Measurements from ENCODE around the gene ZCWPW2.

ZCWPW2 gene

GRCh38 chr3:28376424-28376823 is 27.9 kb downstream of the ZCWPW2 start:
- no peak for DNase-seq (ENCODE audit: low read depth)

DNA sequence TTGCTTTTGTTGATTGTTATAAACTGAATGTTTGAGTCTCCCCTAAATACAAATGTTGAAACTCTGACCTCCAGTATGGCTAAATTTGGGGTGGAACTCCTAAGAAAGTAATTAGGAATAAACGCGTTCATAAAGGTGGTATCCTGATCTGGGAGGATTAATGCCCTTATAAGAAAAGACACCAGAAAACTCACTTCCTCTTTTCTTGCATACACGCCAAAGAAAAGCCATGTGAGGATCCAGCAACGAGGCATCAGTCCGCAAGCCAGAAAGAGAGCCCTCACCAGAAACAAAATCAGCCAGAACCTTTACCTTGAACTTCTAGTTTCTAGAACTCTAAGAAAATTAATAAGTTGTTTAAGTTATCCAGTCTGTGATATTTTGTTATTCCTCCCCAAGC is 37.5 kb downstream of the ZCWPW2 start:
- no peak for DNase-seq (ENCODE audit: low read depth)

GRCh38 chr3:28388978-28389377 is 40.5 kb downstream of the ZCWPW2 start:
- no peak for DNase-seq (ENCODE audit: low read depth)

- no peak for DNase-seq (ENCODE audit: low read depth)
Measured at GRCh38 chr3:28399206-28399605, 50.7 kb downstream of the ZCWPW2 start.

DNA sequence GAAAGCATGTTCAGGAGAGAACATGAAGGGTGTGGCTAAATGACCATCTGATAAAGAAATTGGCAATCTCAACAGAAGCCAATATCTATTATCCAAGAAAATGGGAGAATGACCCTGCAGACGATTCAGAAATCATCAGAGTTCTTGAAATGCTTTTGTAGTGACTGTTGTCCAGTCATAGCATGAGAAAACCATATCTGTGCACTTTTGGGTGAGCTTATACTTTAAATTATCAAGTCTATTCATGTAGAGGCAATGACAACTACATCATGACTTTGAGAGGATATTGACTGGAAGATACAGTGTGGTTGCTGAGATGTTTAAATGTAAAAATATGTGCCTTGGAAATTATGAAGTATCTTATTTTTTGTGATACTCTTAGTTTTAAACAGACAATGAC is 57.7 kb downstream of the ZCWPW2 start:
- DNase-seq (ENCODE audit: low read depth) = no peak

DNA sequence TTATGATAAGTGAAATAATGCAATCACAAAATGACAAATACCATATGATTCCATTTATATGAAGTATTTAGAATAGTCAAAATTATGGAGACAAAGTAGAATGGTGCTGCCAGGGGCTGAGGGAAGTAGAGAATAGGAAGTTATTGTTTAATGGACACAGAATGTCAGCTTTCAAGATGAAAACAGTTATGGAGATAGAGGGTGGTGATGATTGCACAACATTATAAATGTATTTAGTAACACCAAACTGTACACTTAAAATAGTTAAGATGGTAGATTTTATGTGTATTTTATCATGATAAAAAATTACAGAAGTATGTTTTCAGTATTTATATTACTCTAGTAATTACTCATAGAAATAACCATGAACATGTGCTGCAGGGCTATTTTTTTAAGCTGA is 100.9 kb downstream of the ZCWPW2 start:
- no peak for DNase-seq (ENCODE audit: low read depth)

- DNase-seq (ENCODE audit: low read depth) = no peak
Measured at GRCh38 chr3:28462866-28463265, 114.3 kb downstream of the ZCWPW2 start.

DNA sequence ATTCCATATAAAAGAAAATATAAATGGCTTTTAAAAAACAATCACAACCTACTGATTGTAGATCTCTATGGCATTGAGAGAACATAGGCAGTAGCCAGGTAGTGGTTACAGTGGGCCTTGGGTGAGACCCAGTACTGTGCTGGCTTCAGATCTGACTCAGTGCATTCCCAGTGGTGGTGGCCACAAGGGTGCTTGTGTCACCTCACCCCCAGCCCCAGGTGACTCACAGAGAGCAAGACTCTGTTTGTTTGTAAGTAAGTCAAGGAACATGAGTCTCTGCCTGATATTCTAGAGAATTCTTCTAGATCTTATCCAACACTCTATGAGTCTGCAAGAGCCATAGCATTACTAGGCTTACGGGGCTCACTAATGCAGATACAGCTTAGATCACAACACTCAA is 118.9 kb downstream of the ZCWPW2 start:
- DNase-seq (ENCODE audit: low read depth) = no peak

DNA sequence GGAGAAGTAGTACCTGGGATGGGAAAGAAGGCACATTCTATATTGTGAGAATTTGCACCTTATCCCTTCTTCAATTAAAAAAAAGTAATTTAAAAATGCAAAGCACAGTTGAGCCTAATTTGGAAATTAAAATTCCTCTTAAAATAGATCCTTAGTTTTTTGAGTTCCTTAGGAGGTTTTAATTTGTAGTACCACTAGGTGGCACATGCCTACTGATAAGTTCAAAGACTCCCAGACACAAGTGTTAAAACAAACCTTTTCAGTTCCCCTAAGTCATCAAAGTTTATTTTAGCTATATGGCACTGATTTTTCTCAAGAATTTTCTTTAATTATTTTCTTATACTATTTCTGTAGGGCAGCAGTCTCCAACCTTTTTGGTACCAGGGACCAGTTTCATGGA is 127.7 kb downstream of the ZCWPW2 start:
- DNase-seq (ENCODE audit: low read depth) = no peak

DNA sequence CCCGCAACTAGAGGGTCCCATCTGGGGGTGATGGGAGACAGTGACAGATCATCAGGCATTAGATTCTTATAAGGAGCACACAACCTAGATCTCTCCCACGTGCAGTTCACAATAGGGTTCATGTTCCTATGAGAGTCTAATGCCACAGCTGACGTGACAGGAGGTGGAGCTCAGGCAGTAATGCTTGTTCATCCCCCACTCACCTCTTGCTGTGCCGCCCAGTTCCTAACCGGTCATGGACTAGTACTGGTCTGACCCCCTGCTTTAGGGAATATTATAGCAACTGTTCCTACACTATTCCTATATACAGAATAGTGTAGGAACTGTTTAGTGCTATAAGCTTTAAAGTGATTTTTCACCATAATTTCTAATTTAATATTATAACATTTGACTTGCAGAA is 128.2 kb downstream of the ZCWPW2 start:
- no peak for DNase-seq (ENCODE audit: low read depth)

DNA sequence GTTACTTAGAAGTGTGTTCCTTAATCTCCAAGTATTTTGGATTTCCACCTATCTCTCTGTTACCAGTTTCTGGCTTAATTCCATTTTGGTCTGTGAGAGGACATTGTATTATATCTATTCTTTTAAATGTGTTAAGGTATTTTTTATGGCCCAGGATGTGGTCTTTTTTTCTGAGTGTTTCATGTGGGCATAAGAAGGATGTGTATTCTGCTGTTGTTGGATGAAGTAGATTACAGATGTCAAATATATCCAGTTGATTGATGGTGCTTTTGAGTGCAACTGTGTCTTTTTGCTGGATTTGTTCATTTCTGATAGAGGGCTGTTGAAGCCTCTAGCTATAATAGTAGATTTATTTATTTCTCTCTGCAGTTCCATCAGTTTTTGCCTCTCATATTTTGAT is 136.6 kb downstream of the ZCWPW2 start:
- DNase-seq (ENCODE audit: low read depth) = no peak

DNA sequence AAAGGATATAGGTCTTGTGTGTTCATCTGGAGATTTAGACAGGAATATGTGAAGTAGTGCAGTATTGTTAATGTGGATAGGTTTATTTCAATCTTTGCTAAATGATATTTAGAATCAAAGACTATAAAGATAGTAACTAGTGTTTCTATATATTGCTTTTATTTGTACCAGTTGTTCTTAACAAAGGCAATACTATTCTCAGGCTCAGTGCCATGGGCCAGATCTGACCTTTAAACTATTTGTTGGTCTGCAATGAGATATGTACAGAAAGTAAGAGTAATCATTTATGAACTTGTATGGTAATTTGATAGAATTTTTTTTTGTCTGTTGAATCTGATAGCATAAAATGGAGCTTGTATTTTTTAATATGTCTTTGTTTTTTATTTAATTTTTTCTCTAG is 146.8 kb downstream of the ZCWPW2 start:
- DNase-seq (ENCODE audit: low read depth) = no peak

DNA sequence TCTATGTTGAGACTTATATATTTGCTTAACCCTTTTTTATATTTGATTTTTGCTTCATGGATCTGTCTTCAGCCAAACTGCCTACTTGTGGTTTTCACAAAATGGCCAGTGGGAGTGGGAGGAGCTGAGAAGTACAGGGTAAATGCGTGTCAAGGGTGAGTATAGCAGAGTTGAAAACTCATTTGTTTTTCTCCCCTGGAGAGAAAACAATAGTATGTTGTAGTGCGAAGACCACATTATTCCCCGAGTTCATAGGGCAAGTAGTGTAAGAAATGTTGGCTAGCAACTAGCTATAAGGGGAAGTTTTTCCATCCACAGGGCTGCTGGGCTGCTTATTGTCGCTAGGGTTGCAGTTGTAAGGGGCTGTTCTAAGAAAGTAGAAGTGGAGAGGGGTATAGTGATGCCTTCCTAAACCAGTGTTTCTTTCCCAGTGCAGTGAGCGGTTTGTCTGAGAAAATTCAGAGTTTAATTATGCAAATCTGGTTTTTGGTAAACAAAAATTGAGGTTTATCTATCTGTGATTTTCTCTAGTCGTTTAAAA is 153.9 kb downstream of the ZCWPW2 start:
- DNase-seq (ENCODE audit: low read depth) = no peak

- DNase-seq (ENCODE audit: low read depth) = no peak
Measured at GRCh38 chr3:28504976-28505375, 156.5 kb downstream of the ZCWPW2 start.

GRCh38 chr3:28521663-28522062 is 173.1 kb downstream of the ZCWPW2 start:
- no peak for DNase-seq (ENCODE audit: low read depth)

DNA sequence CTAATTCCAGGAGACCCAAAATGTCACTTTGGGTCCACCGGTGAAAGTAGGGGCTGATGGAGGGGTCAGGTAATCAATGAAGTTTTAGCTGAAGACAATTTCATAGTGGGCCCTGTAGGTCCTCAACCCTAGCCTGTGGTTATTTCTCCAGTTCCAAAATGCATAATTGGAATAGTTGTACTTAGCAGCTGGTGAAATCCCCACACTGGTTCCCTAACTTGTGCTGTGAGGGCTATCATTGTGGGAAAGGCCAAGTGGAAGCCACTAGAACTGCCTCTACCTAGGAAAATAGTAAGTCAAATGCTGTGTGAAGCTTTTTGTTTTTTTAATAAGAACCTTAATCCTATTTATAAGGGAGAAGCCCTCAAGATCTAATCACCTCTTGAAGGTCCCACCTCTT is 193.8 kb downstream of the ZCWPW2 start:
- DNase-seq (ENCODE audit: low read depth) = no peak

- no peak for DNase-seq (ENCODE audit: low read depth)
Measured at GRCh38 chr3:28544236-28544635, 195.7 kb downstream of the ZCWPW2 start.

GRCh38 chr3:28544831-28545230 is 196.3 kb downstream of the ZCWPW2 start:
- DNase-seq (ENCODE audit: low read depth) = no peak

DNA sequence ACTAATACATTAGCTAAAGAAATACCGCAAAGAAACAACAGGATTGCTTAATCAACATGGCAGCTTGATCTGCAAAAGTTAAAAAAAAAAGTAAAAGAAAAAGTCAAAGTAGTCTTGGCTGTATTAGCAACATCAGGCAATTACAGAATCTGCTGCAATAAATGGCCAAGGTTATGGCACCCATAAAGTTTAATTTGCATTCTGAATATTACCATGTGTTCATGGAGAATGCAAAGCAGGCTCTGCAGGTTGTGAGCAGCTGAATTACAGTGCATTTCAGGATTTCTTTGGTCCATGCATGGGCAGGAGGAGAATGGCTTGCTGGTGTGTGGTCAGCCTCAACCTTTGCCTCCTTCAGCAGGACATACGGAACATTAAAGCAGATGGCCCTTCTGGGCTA is 199.2 kb downstream of the ZCWPW2 start:
- no peak for DNase-seq (ENCODE audit: low read depth)

- no peak for DNase-seq (ENCODE audit: low read depth)
Measured at GRCh38 chr3:28553175-28553574, 204.7 kb downstream of the ZCWPW2 start.

GRCh38 chr3:28556195-28556594 is 207.7 kb downstream of the ZCWPW2 start:
- no peak for DNase-seq (ENCODE audit: low read depth)

DNA sequence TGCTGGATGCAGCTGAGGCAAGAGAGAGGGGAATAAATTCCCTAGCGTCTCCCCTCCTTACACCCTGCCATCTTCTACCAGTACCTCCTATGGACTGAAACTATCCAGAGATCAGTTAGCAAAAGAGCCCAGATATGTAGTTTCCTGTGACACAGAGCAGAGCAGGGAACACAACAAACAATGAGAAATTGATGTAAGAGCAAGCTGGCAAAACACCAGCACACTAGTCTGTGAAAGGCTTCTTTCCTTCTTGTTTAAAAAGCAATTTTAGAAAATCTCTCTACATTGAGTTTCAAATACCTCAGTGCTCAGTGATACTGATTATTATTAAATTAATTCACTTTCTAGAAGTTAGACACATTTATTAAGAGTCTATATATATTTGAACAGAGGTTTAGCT is 215.7 kb downstream of the ZCWPW2 start:
- no peak for DNase-seq (ENCODE audit: low read depth)

GRCh38 chr3:28569357-28569756 is 220.8 kb downstream of the ZCWPW2 start:
- no peak for DNase-seq (ENCODE audit: low read depth)

- DNase-seq (ENCODE audit: low read depth) = no peak
Measured at GRCh38 chr3:28574036-28574435, 225.5 kb downstream of the ZCWPW2 start.
